Ishikawa (cell line): ENCODE data around the gene HBZ.

Experiments
- CREB1 ChIP-seq: IDR thresholded peaks from 2 replicates; pipeline ENCODE4 v1.6.1; 2012; ENCODE audit warnings: low read depth
- EP300 ChIP-seq: IDR thresholded peaks from 2 replicates; pipeline ENCODE4 v1.6.1; 2012; ENCODE audit warnings: borderline replicate concordance
- MAX ChIP-seq: IDR thresholded peaks from 2 replicates; pipeline ENCODE4 v1.6.1; 2012
- RAD21 ChIP-seq: IDR thresholded peaks from 2 replicates; pipeline ENCODE4 v1.6.1; 2012; ENCODE audit warnings: low read depth
- TCF12 ChIP-seq: IDR thresholded peaks from 2 replicates; pipeline ENCODE4 v1.6.1; 2012; ENCODE audit warnings: low read depth
- TEAD4 ChIP-seq: IDR thresholded peaks from 2 replicates; pipeline ENCODE4 v1.6.1; 2012
- YY1 ChIP-seq: IDR thresholded peaks from 2 replicates; pipeline ENCODE4 v1.6.1; 2012; ENCODE audit warnings: low read depth

DNA sequence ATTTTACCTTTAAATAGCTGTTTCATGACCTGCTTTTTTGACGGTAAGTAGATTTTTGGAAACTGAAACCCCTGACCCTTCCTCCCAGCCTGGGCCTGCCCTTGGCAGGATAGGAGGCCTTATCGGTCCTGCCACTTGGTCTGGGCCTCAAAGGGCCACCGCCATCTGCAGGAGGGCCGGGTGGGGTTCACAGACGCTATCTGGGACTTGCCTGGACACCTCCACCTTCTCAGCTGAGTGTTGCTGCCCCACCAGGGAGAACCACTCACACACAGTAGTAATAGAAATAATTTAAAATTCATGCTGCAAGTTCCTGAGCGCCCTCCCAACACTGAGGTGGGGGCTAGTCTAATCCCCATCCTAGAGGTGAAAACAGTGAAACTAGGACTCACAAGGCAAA is 9.4 kb upstream of the HBZ start:
- no peak for TF ChIP-seq TEAD4
- no peak for TF ChIP-seq CREB1
- no peak for TF ChIP-seq MAX
- TF ChIP-seq EP300, result no peak
- no peak for TF ChIP-seq YY1
- no peak for TF ChIP-seq TCF12
- TF ChIP-seq RAD21, result no peak
